GM23248 (cell line): ENCODE results near the gene STK11IP.

ENCODE experiments used
- EZH2 ChIP-seq: fragments of 200-600 bp; sonication (generic); IDR thresholded peaks from 2 replicates; pipeline ENCODE4 v1.6.1; 2018; ENCODE audit warnings: antibody characterized with exemption, mild to moderate bottlenecking; ENCODE audit not compliant: insufficient read depth, poor library complexity, severe bottlenecking
- EZH2phosphoT487 ChIP-seq: fragments of 200-600 bp; sonication (generic); IDR thresholded peaks from 2 replicates; pipeline ENCODE4 v1.6.1; 2018; ENCODE audit warnings: antibody characterized with exemption, moderate library complexity, mild to moderate bottlenecking, low read depth; ENCODE audit not compliant: insufficient read depth

DNA sequence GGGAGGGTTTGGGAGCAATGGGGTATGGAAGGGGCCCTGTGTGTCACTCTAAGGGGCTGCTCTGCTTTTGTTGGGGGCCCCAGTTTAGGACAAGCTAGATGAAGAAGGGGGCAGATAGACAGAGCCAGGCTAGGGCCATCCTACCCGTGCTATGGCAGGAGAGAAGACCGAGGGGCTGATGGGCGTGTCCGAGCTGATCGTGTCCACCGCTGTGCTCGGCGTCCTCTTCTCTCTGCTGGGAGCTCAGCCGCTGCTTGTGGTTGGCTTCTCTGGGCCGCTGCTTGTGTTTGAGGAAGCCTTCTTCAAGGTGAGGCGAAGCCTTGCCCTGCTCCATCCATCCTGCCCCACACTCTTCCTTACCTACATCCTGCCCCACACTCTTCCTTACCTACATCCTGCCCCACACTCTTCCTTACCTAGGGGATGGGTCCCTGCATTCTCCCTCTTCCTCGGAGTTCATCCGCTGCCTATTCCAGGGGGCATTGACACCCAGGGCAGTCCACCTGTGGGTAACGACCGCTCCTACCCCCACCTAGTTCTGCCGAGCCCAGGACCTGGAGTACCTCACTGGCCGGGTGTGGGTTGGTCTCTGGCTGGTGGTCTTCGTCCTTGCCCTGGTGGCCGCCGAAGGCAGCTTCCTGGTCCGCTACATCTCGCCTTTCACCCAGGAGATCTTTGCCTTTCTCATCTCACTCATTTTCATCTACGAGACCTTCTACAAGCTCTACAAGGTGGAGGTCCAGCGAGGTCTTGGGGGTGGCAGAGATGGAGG, 38.7 kb downstream of the STK11IP start:
- TF ChIP-seq EZH2 (no peak), EZH2phosphoT487 (no peak)
